ENCODE measurements around the gene GRIA2.

- TF ChIP-seq CTCF (IDR thresholded peaks at IDR 0.05) = no peak
- no peak for TF ChIP-seq POLR2A (IDR thresholded peaks at IDR 0.05)
Observed at GRCh38 chr4:157246964-157247363, 26.4 kb downstream of the GRIA2 start.
